Measurements from ENCODE around the gene ARHGDIA.

GRCh38 chr17:81854974-81855774 lies 16.0 kb downstream of the ARHGDIA start:
- TF ChIP-seq CTCF (IDR thresholded peaks at IDR 0.05; ENCODE audit: insufficient read depth, low read length) (no peak), REST (IDR thresholded peaks at IDR 0.05; ENCODE audit: insufficient replicate concordance, low read depth) (no peak), POLR2AphosphoS5 (IDR thresholded peaks at IDR 0.05; ENCODE audit: low read depth) (peak; percentile 91; the same call in 1 of the 2 replicates)

Measured in HL-60 (cell line).